GM13976 (cell line): ENCODE results near the gene SCNN1G.

Experiments
- DNase-seq: peaks from one replicate; pipeline ENCODE4 v3.0.0; 2012; ENCODE audit warnings: low spot score
- in situ Hi-C: fragments of 300-500 bp; cut with MboI; formaldehyde crosslinking; loops from one replicate; pipeline ENCODE4 v1.12.0; 2022; ENCODE audit warnings: low sequenced_read_pairs, mixed read lengths, inconsistent platforms; ENCODE audit not compliant: unreplicated experiment
- TF ChIP-seq, protein P1 (sequence below): IDR thresholded peaks from 2 replicates; pipeline ENCODE4 v1.5.1; 2012; ENCODE audit warnings: borderline replicate concordance, mild to moderate bottlenecking; ENCODE audit not compliant: insufficient read depth; ENCODE audit errors: extremely low read depth, missing control alignments, control extremely low read depth

SCNN1G gene

DNA sequence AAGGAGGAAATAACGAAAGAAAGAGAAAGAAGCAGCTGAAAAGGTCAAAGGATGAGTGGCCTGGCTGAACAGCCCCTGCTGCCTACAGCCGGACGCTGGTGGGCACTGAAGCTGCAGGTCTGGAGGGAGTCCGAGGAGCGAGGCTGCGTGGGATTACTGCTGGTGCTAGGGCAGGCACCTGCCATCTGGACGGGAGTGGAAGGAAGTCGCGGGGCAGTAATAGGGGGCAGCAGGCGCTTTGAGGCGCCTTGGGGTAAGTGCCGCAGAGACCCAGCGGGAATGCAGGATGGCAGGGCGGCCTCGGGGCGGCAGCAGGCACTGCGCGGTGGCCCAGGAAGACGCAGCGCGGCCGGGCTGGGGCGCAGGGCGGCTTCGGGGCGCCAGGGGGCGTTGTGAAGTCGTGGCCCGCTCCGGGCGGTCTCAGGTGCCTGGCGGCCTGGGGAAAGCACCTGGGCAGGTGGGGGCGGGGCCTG is 303 bp upstream of the SCNN1G start:
- in situ Hi-C loops = no loop called here
- TF ChIP-seq, protein P1, sequence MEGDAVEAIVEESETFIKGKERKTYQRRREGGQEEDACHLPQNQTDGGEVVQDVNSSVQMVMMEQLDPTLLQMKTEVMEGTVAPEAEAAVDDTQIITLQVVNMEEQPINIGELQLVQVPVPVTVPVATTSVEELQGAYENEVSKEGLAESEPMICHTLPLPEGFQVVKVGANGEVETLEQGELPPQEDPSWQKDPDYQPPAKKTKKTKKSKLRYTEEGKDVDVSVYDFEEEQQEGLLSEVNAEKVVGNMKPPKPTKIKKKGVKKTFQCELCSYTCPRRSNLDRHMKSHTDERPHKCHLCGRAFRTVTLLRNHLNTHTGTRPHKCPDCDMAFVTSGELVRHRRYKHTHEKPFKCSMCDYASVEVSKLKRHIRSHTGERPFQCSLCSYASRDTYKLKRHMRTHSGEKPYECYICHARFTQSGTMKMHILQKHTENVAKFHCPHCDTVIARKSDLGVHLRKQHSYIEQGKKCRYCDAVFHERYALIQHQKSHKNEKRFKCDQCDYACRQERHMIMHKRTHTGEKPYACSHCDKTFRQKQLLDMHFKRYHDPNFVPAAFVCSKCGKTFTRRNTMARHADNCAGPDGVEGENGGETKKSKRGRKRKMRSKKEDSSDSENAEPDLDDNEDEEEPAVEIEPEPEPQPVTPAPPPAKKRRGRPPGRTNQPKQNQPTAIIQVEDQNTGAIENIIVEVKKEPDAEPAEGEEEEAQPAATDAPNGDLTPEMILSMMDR = peak; percentile 100
- peak; percentile 94 for DNase-seq

DNA sequence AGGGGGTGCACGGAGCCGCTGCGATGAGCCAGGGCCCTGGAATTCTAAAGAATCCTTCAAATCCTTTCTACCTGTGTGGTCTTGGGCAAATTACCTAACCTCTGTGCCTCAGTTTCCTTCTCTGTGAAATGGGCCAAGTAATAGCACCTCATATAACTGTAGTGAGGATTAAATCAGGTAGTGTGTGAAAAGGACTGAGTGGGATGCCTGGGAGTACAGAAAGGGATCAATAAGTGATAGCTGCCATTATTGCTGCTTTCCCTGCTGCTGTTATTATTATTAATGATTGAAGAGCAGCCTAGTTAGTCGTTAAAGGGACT is 958 bp downstream of the SCNN1G start:
- DNase-seq = no peak
- in situ Hi-C loops = no loop called here
- TF ChIP-seq, protein P1 = no peak

DNA sequence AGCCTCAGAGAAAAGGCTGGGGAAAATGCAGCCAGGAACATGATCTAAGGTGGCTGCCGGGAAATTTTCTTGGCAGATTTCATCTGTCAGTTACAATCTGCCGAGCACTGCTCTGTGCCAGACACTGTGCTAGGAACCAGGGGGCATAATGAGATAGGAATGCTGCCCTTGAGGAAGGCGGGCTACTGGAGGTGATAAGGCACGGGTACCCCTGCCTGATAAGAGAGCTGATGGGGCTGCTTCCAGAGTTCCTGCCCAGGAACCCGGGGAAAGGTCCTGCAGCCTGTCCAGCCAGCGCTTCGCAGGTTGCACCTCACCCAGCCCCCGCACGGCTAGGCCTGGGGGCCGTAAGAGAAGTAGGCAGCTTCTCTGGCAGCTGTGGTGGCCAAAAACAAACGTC is 3.1 kb downstream of the SCNN1G start:
- TF ChIP-seq, protein P1 = no peak
- in situ Hi-C loops = no loop called here
- no peak for DNase-seq

DNA sequence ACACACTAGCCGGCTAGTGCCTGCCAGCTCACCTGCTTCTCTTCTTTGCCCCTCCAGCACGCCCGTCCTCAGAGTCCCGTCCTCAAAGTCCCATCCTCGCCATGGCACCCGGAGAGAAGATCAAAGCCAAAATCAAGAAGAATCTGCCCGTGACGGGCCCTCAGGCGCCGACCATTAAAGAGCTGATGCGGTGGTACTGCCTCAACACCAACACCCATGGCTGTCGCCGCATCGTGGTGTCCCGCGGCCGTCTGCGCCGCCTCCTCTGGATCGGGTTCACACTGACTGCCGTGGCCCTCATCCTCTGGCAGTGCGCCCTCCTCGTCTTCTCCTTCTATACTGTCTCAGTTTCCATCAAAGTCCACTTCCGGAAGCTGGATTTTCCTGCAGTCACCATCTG is 3.6 kb downstream of the SCNN1G start:
- no peak for DNase-seq
- in situ Hi-C loops = no loop called here
- TF ChIP-seq, protein P1 = no peak

DNA sequence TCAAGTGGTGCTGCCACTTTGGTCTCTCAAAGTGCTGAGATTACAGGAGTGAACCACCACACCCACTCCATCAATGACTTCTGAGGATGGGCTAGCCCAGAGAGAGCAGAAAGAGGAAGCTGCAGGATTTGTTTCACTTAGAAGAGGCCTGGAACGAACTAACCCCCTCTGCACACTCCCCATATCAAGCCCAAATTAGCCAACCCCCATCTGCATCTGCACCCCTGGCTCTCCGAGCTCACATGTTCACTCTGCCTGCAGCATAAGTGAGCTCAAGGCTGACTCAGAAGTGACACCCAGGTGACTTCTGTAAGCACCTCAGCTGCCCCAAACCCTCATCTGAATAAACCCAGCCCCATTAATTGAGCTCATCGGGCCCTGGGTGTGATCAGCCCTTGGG is 4.8 kb downstream of the SCNN1G start:
- TF ChIP-seq, protein P1 = no peak
- no peak for DNase-seq
- in situ Hi-C loops = no loop called here

DNA sequence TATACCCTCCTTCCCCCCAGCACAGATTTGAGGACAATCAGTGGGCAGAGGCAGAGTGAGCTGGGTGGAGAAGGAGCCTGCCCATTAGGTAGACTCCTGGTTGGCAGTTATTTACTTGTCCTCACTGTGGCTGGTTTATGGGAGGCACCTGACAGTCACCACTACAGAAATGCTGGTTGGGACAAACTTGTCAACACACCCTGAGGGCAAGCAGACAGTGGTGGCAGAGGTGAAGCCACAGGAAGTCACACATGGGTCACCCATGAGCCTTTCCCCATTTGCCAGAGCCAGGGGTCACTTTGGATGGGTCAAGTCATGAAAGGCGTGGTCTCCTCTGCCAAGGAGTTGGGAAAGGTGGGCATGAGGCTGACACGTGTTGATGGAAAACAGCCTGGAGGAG is 6.4 kb downstream of the SCNN1G start:
- TF ChIP-seq, protein P1 = no peak
- in situ Hi-C loops = no loop called here
- DNase-seq = no peak
